ENCODE results near the gene LNX2.

LNX2 gene

GRCh38 chr13:27620377-27621115 lies at the start of gene LNX2:
TSS of gene LNX2 (minus strand) at chr13:27620529. CDS start at chr13:27581703, 38,826 bp downstream.
- peak within 1 kb of the TSS; percentile 98 for H3K4me3 ChIP-seq (ENCODE audit: low read depth, low read length)

- H3K4me3 ChIP-seq (ENCODE audit: low read depth, low read length) = no peak overlapping the region
Observed at GRCh38 chr13:27667946-27668345, 47.6 kb upstream of the LNX2 start.

- no peak overlapping the region for H3K4me3 ChIP-seq (ENCODE audit: low read depth, low read length)
Observed at GRCh38 chr13:27666951-27667350, 46.6 kb upstream of the LNX2 start.

- H3K4me3 ChIP-seq (ENCODE audit: low read depth, low read length) = no peak overlapping the region
Observed at GRCh38 chr13:27665761-27666160, 45.4 kb upstream of the LNX2 start.

- no peak overlapping the region for H3K4me3 ChIP-seq (ENCODE audit: low read depth, low read length)
Observed at GRCh38 chr13:27665333-27665732, 45.0 kb upstream of the LNX2 start.

- no peak overlapping the region for H3K4me3 ChIP-seq (ENCODE audit: low read depth, low read length)
Observed at GRCh38 chr13:27663947-27664346, 43.6 kb upstream of the LNX2 start.

- no peak overlapping the region for H3K4me3 ChIP-seq (ENCODE audit: low read depth, low read length)
Observed at GRCh38 chr13:27662738-27663470, 42.6 kb upstream of the LNX2 start.

GRCh38 chr13:27661017-27661416 lies 40.7 kb upstream of the LNX2 start:
- no peak overlapping the region for H3K4me3 ChIP-seq (ENCODE audit: low read depth, low read length)

GRCh38 chr13:27660511-27660910 lies 40.2 kb upstream of the LNX2 start:
- H3K4me3 ChIP-seq (ENCODE audit: low read depth, low read length) = no peak overlapping the region

GRCh38 chr13:27659145-27659865 lies 39.0 kb upstream of the LNX2 start:
- H3K4me3 ChIP-seq (ENCODE audit: low read depth, low read length) = no peak overlapping the region

GRCh38 chr13:27658546-27658945 lies 38.2 kb upstream of the LNX2 start:
- no peak overlapping the region for H3K4me3 ChIP-seq (ENCODE audit: low read depth, low read length)

GRCh38 chr13:27657724-27658123 lies 37.4 kb upstream of the LNX2 start:
- no peak overlapping the region for H3K4me3 ChIP-seq (ENCODE audit: low read depth, low read length)

GRCh38 chr13:27654816-27655215 lies 34.5 kb upstream of the LNX2 start:
- no peak overlapping the region for H3K4me3 ChIP-seq (ENCODE audit: low read depth, low read length)

- no peak overlapping the region for H3K4me3 ChIP-seq (ENCODE audit: low read depth, low read length)
Observed at GRCh38 chr13:27654059-27654458, 33.7 kb upstream of the LNX2 start.

GRCh38 chr13:27650312-27650711 lies 30.0 kb upstream of the LNX2 start:
- H3K4me3 ChIP-seq (ENCODE audit: low read depth, low read length) = no peak overlapping the region

- no peak overlapping the region for H3K4me3 ChIP-seq (ENCODE audit: low read depth, low read length)
Observed at GRCh38 chr13:27644302-27644701, 24.0 kb upstream of the LNX2 start.

GRCh38 chr13:27643334-27644132 lies 23.2 kb upstream of the LNX2 start:
- no peak overlapping the region for H3K4me3 ChIP-seq (ENCODE audit: low read depth, low read length)

- H3K4me3 ChIP-seq (ENCODE audit: low read depth, low read length) = no peak overlapping the region
Observed at GRCh38 chr13:27641711-27642502, 21.6 kb upstream of the LNX2 start.

GRCh38 chr13:27639186-27639585 lies 18.9 kb upstream of the LNX2 start:
- no peak overlapping the region for H3K4me3 ChIP-seq (ENCODE audit: low read depth, low read length)

GRCh38 chr13:27638521-27638920 lies 18.2 kb upstream of the LNX2 start:
- H3K4me3 ChIP-seq (ENCODE audit: low read depth, low read length) = no peak overlapping the region

Data from iPS-11a (cell line).